ENCODE measurements around the gene HNRNPD.
"Not testable (repeated sequence)": the region's sequence is repeated elsewhere in the genome, so short reads cannot be mapped to it uniquely, and the experiment has no call there.

The HNRNPD gene

GRCh38 chr4:82373816-82374625, at the start of gene HNRNPD:
HNRNPD (minus strand) TSS chr4:82373991; CDS start chr4:82373678, 313 bp downstream.
- DNase-seq (ENCODE audit: low spot score): peak; percentile 99

GRCh38 chr4:82422616-82423015, 48.8 kb upstream of the HNRNPD start:
- no peak for DNase-seq (ENCODE audit: low spot score)

GRCh38 chr4:82421796-82422560, 48.2 kb upstream of the HNRNPD start:
- DNase-seq (ENCODE audit: low spot score): no peak

GRCh38 chr4:82419451-82419850, 45.7 kb upstream of the HNRNPD start:
- DNase-seq (ENCODE audit: low spot score): no peak

GRCh38 chr4:82415922-82416365, 42.2 kb upstream of the HNRNPD start:
- peak; percentile 67 for DNase-seq (ENCODE audit: low spot score)

- not testable (repeated sequence) for DNase-seq (ENCODE audit: low spot score)
These were observed 41.3 kb upstream of the HNRNPD start for GRCh38 chr4:82415061-82415460.

- no peak for DNase-seq (ENCODE audit: low spot score)
These were observed 29.9 kb upstream of the HNRNPD start for GRCh38 chr4:82403725-82404124.

GRCh38 chr4:82402196-82402775, 28.5 kb upstream of the HNRNPD start:
- DNase-seq (ENCODE audit: low spot score): no peak

- no peak for DNase-seq (ENCODE audit: low spot score)
These were observed 27.8 kb upstream of the HNRNPD start for GRCh38 chr4:82401600-82401999.

GRCh38 chr4:82398263-82398662, 24.5 kb upstream of the HNRNPD start:
- DNase-seq (ENCODE audit: low spot score): no peak

- DNase-seq (ENCODE audit: low spot score): no peak
These were observed 23.7 kb upstream of the HNRNPD start for GRCh38 chr4:82397527-82397926.

- DNase-seq (ENCODE audit: low spot score): no peak
These were observed 21.1 kb upstream of the HNRNPD start for GRCh38 chr4:82394896-82395295.

- not testable (repeated sequence) for DNase-seq (ENCODE audit: low spot score)
These were observed 16.3 kb upstream of the HNRNPD start for GRCh38 chr4:82390061-82390460.

- DNase-seq (ENCODE audit: low spot score): no peak
These were observed 14.6 kb upstream of the HNRNPD start for GRCh38 chr4:82388405-82388804.

- DNase-seq (ENCODE audit: low spot score): not testable (repeated sequence)
These were observed 12.5 kb upstream of the HNRNPD start for GRCh38 chr4:82386312-82386711.

- DNase-seq (ENCODE audit: low spot score): no peak
These were observed 9.0 kb upstream of the HNRNPD start for GRCh38 chr4:82382751-82383150.

GRCh38 chr4:82381661-82382296, 8.0 kb upstream of the HNRNPD start:
- no peak for DNase-seq (ENCODE audit: low spot score)

GRCh38 chr4:82381235-82381634, 7.4 kb upstream of the HNRNPD start:
- DNase-seq (ENCODE audit: low spot score): no peak

GRCh38 chr4:82380831-82381230, 7.0 kb upstream of the HNRNPD start:
- DNase-seq (ENCODE audit: low spot score): no peak

- no peak for DNase-seq (ENCODE audit: low spot score)
These were observed 6.6 kb upstream of the HNRNPD start for GRCh38 chr4:82380344-82380743.

GRCh38 chr4:82376109-82376508, 2.3 kb upstream of the HNRNPD start:
- DNase-seq (ENCODE audit: low spot score): no peak

GRCh38 chr4:82373486-82373815, 340 bp downstream of the HNRNPD start:
- no peak for DNase-seq (ENCODE audit: low spot score)
